Stimulated activated effector memory CD8-positive, alpha-beta T cell treated with anti-CD3 and anti-CD28 coated beads, Interleukin-12 subunit alpha, Interleukin-12 subunit beta, amount 100 ng/mL, for 72 hours (primary cell): ENCODE data around the gene ZNF587B.
"Not testable (repeated sequence)": the region's sequence is repeated elsewhere in the genome, so short reads cannot be mapped to it uniquely, and the experiment has no call there.

Source experiments
- ATAC-seq: fragments of 150-1000 bp; cut with Tn5 transposase; 2 replicates; pipeline ENCODE4 v1.10.0; 2021
- DNase-seq, 2 donors: peaks; one replicate each; pipeline ENCODE4 v3.0.0; 2021 to 2022; ENCODE audit warnings: low spot score in 2 of 2
- H3K27ac Mint-ChIP-seq: one replicate; pipeline ENCODE4 v1.8.0; 2022; ENCODE audit warnings: mild to moderate bottlenecking, mixed read lengths
- H3K36me3 Mint-ChIP-seq: one replicate; pipeline ENCODE4 v1.8.0; 2022; ENCODE audit warnings: mild to moderate bottlenecking, mixed read lengths
- H3K4me1 Mint-ChIP-seq: one replicate; pipeline ENCODE4 v1.8.0; 2022; ENCODE audit warnings: mixed read lengths
- H3K4me3 Mint-ChIP-seq: one replicate; pipeline ENCODE4 v1.8.0; 2022; ENCODE audit warnings: mild to moderate bottlenecking, mixed read lengths
- H3K9me3 Mint-ChIP-seq: one replicate; pipeline ENCODE4 v1.8.0; 2022; ENCODE audit warnings: mixed read lengths

Gene ZNF587B

GRCh38 chr19:57873883-57874799 is 44.0 kb downstream of the ZNF587B start:
- Mint-ChIP-seq H3K9me3 (peaks cover 19% of the 10 kb centered on the region), H3K36me3 (peaks cover 39% of the 10 kb centered on the region)
- H3K4me1 Mint-ChIP-seq, H3K27ac Mint-ChIP-seq, ATAC-seq, H3K4me3 Mint-ChIP-seq, DNase-seq: not testable (repeated sequence)

GRCh38 chr19:57886046-57886445 is 55.9 kb downstream of the ZNF587B start:
- Mint-ChIP-seq H3K27ac (no peak overlapping the region), H3K4me1 (peaks cover 13% of the 10 kb centered on the region), H3K36me3 (peaks cover 25% of the 10 kb centered on the region), H3K4me3 (no peak overlapping the region), H3K9me3 (peaks cover 21% of the 10 kb centered on the region)
- DNase-seq (no peak), ATAC-seq (no peak)

GRCh38 chr19:57887195-57887941 is 57.3 kb downstream of the ZNF587B start:
- Mint-ChIP-seq H3K36me3 (peaks cover 25% of the 10 kb centered on the region), H3K9me3 (peaks cover 23% of the 10 kb centered on the region), H3K27ac (no peak overlapping the region), H3K4me3 (peak overlapping the region; percentile 85), H3K4me1 (peaks cover 13% of the 10 kb centered on the region)
- DNase-seq: no peak
- ATAC-seq: no peak

GRCh38 chr19:57888107-57888559 is 58.0 kb downstream of the ZNF587B start:
- ATAC-seq: no peak
- Mint-ChIP-seq H3K36me3 (peaks cover 19% of the 10 kb centered on the region), H3K4me3 (peak overlapping the region; percentile 85), H3K9me3 (peaks cover 20% of the 10 kb centered on the region), H3K4me1 (peaks cover 13% of the 10 kb centered on the region), H3K27ac (peak overlapping the region; percentile 79)
- no peak for DNase-seq

- peak within 1 kb of the TSS; percentile 85 for H3K4me3 Mint-ChIP-seq
- H3K9me3 Mint-ChIP-seq: peaks cover 20% of the 10 kb centered on the region
- DNase-seq: peak; percentile 40 to 88
- H3K36me3 Mint-ChIP-seq: peaks cover 16% of the 10 kb centered on the region
- peak; percentile 88 for ATAC-seq
- peaks cover 13% of the 10 kb centered on the region for H3K4me1 Mint-ChIP-seq
- peak within 1 kb of the TSS; percentile 79 for H3K27ac Mint-ChIP-seq
These were observed 58.6 kb downstream of the ZNF587B start, which contains the start of gene ZNF814 for GRCh38 chr19:57888560-57889231. Gene ZNF814 (minus strand): TSS chr19:57889037. CDS start chr19:57888802, 235 bp downstream.

GRCh38 chr19:57890706-57891105 is 60.6 kb downstream of the ZNF587B start:
- not testable (repeated sequence) for H3K27ac Mint-ChIP-seq, ATAC-seq, DNase-seq, H3K36me3 Mint-ChIP-seq, H3K4me3 Mint-ChIP-seq
- Mint-ChIP-seq H3K4me1 (peaks cover 13% of the 10 kb centered on the region), H3K9me3 (peaks cover 20% of the 10 kb centered on the region)
